GM21360 (cell line): ENCODE data around the gene HRH2.
"Not testable (repeated sequence)": the region's sequence is repeated elsewhere in the genome, so short reads cannot be mapped to it uniquely, and the experiment has no call there.

Experiments used
- ATAC-seq: cut with Tn5 transposase; IDR thresholded peaks from one replicate; pipeline ENCODE4 v1.9.1; 2021; ENCODE audit warnings: mild to moderate bottlenecking, moderate library complexity; ENCODE audit not compliant: unreplicated experiment

Gene HRH2

DNA sequence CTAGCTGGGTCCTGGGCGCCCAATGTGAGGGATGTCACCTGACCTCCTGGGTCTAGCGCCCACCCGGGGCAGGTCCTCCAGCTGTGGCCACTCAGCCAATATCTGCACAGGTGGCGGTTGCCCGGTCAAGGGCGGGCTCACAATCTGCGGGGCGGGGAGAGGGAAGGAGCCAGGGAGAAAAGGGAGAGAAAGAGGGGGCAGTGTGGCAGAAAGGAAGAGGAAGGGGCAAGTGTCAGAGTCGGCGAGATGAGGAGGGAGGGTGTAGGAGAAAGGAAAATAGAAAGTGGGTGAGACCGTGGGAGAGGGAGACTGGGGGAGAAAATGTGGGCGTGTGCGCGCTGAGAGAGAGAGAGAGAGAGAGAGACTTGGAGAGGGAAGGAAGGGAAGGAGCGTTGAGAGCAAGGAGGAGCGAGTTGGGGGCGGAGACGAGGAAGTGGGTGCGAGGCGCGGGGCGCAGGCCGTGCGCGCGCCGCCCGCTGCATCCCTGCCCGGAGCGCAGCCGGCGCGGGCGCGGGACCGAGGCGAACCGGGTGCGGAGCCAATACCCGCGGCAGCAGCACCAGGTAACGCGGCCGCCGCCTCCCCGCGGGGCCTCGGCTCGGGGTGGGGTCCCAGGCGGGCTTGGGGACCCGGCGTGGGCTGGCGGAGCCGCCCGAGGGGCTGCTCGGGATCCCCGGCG, at the start of gene HRH2:
Gene HRH2, plus strand, starts transcription at position 479 of the 679 bp plus-strand sequence. CDS start 25,163 bp downstream, outside the sequence.
- no peak for ATAC-seq

- ATAC-seq: no peak
These were observed 48.3 kb upstream of the HRH2 start for GRCh38 chr5:175609526-175609925.

DNA sequence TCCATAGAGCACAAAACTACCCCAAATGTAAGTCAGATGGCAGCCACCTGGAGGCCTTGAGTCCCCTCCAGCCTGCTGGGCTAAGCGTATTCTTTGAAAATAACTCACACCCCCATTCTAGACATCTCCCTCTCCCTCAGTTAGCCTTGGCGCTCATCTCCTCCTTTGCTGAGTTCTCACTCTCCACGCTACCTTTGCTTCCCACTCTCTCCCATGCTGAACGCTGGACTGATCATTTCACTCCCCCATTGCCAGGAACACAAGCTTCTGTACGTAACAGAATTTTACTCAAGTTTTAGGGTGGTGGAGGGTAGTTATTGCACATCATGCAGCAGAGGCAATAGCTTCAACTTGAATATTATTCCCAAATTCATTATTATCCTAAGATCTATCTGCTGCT, 47.5 kb upstream of the HRH2 start:
- no peak for ATAC-seq

- ATAC-seq: no peak
These were observed 47.0 kb upstream of the HRH2 start for GRCh38 chr5:175610898-175611297.

GRCh38 chr5:175614223-175614815, 43.6 kb upstream of the HRH2 start:
- no peak for ATAC-seq

- no peak for ATAC-seq
These were observed 43.0 kb upstream of the HRH2 start for GRCh38 chr5:175614861-175615260.

DNA sequence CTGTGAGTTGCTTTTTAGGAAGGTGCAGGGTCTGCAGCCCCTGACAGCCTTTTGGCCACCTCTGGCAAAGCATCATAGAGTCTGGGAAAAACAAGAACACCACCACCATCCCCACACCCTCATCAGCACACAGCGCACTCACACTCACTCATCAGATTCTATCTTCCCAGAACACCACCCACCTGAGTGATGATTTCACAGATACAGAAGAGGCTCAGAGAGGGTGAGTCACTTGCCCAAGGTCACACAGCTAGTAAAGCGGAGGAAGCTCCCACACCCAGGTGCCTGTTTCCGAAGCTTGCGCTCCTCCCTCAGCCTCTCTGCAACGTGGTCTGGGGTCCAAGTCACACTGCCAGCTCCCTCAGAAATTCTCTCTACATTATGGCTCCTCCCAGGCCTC, 41.8 kb upstream of the HRH2 start:
- ATAC-seq: no peak

- ATAC-seq: not testable (repeated sequence)
These were observed 41.3 kb upstream of the HRH2 start for GRCh38 chr5:175616527-175616926.

GRCh38 chr5:175617447-175617846, 40.4 kb upstream of the HRH2 start:
- no peak for ATAC-seq

GRCh38 chr5:175620527-175620926, 37.3 kb upstream of the HRH2 start:
- no peak for ATAC-seq

DNA sequence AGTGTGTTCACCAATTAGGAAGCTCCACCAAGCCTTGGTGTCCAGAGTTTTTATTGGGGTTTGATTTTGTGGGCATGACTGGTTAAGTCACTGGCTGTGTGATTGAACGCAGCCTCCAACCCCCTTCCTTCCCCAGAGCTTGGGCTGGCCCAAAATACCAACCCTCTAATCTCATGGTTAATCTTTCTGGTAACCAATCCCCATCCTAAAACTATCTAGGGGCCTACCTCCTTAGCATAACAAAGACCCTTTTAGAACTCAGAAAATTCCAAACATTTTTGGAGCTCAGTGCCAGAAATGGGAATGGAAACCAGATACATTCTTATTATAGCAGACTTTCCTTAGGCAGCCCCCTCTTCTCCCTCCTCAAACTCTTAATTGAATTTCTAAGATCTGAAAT, 35.9 kb upstream of the HRH2 start:
- ATAC-seq: no peak

- ATAC-seq: no peak
These were observed 34.8 kb upstream of the HRH2 start for GRCh38 chr5:175623088-175623487.

- no peak for ATAC-seq
These were observed 33.6 kb upstream of the HRH2 start for GRCh38 chr5:175624316-175624715.

DNA sequence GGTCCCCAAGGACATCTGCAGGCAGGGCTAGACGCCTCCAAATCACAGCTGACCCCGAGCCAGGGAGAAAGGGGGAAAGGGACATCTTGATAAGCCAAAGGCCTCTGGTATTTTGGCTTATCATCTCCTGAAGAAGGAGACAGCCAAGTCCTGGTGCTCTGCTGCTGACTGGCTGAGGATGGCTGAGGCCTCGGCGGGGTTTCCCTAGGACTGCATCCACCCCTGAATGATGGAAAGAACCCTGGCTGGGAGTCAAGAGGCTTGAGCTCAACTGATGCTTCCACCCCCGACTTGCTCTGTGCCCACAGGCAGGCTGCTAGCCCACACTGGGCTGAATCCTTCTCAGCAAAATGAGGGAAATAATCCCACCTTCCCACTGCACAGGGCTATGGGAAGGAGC, 30.9 kb upstream of the HRH2 start:
- no peak for ATAC-seq

- no peak for ATAC-seq
These were observed 30.1 kb upstream of the HRH2 start for GRCh38 chr5:175627739-175628138.

- no peak for ATAC-seq
These were observed 29.2 kb upstream of the HRH2 start for GRCh38 chr5:175628668-175629067.

GRCh38 chr5:175629261-175629660, 28.6 kb upstream of the HRH2 start:
- no peak for ATAC-seq

GRCh38 chr5:175629793-175630192, 28.1 kb upstream of the HRH2 start:
- ATAC-seq: no peak

DNA sequence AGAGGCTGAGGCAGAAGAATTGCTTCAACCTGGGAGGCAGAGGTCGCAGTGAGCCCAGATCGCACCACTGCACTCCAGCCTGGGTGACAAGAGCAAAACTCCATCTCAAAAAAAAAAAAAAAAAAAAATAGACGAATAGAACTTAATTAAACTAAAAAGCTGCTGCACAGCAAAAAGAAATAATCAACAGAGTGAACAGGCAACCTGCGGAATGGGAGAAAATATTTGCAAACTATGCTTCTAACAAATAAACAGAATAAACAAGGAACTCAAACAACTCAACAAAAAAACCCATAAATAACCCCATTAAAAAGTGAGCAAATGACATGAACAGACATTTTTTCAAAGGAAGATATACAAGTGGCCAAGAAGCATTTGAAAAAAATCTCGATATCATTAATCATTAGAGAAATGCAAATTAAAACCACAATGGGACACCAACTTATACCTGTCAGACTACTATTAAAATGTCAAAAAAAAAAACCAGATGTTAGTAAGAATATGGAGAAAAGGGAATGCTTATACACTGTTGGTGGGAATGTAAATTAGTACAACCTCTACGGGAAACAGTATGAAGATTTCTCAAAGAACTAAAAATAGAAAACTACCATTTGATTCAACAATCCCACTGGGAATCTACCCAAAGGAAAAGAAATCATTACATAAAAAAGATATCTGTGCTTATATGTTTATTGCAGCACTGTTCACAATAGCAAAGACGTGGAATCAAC, 21.9 kb upstream of the HRH2 start:
- ATAC-seq: no peak

GRCh38 chr5:175638305-175638704, 19.6 kb upstream of the HRH2 start:
- ATAC-seq: no peak

- ATAC-seq: no peak
These were observed 17.6 kb upstream of the HRH2 start for GRCh38 chr5:175640106-175640775.

DNA sequence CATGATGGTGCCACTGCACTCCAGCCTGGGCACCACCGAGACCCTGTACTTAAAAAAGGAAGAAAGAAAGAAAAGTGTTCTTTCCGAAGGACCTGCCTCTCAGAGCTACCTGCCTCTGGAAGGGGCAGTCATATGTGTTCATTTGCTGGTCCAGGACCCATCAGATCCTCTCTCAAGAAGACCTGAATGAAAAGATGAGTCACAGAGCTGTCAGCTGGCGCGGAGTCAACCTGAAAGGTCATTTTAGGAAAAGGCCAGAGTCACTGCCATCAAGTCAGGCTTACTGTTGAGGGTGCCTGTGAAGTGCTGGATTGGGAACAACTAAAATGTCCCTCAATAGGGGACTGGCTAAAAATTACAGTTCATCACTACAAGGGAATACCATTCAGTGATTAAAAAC, 14.9 kb upstream of the HRH2 start:
- no peak for ATAC-seq
